Caco-2 (cell line): ENCODE measurements around the gene PPFIA4. TPM values are rescaled to one million over a fixed set of nuclear protein-coding genes. Genes with fewer than 3 reads are reported as not detected.

ENCODE experiments used
- BruUV-seq: library from RNA; stranded (reverse); fragments of 400-500 nt; replicated peaks from 2 replicates; lab custom pipeline; 2021; lab: Mats Ljungman, UMichigan
- CTCF ChIA-PET: fragments of 300-600 bp; sonication (Branson Sonifier 250); formaldehyde crosslinking; loops from one replicate; lab custom pipeline; 2022; ENCODE audit warnings: antibody characterized with exemption; lab: Charles Lee
- POLR2A ChIA-PET: fragments of 300-600 bp; sonication (Branson Sonifier 250); formaldehyde crosslinking; loops from one replicate; lab custom pipeline; 2022; ENCODE audit warnings: antibody characterized with exemption; lab: Charles Lee
- DNase-seq, 2 experiments: peaks; one replicate each; pipeline versions ENCODE4 v3.0.0 to v3.0.0-alpha.2; 2020 to 2022
- H3K27me3 ChIP-seq: replicated peaks from 2 replicates; pipeline ENCODE4 v1.6.0; 2011; ENCODE audit warnings: low read length; ENCODE audit not compliant: control insufficient read depth, insufficient read depth
- H3K36me3 ChIP-seq: 2 replicates; pipeline ENCODE4 v1.5.1; 2011; ENCODE audit warnings: low read length; ENCODE audit not compliant: control insufficient read depth, insufficient read depth
- H3K4me1 ChIP-seq: fragments of 250-450 bp; sonication (Bioruptor Pico); 2 replicates; pipeline ENCODE4 v1.5.1; 2020; ENCODE audit warnings: mild to moderate bottlenecking
- H3K4me3 ChIP-seq: 2 replicates; pipeline ENCODE4 v1.5.1; 2011; ENCODE audit warnings: low read depth, mild to moderate bottlenecking, control low read depth, low read length
- H3K9me3 ChIP-seq: fragments of 250-450 bp; sonication (Bioruptor Pico); 2 replicates; pipeline ENCODE4 v1.5.1; 2020; ENCODE audit warnings: mild to moderate bottlenecking, moderate library complexity
- H3K27ac Mint-ChIP-seq: one replicate; pipeline ENCODE4 v1.8.0; 2022; ENCODE audit warnings: mixed read lengths; ENCODE audit not compliant: unreplicated experiment
- H3K27me3 Mint-ChIP-seq: one replicate; pipeline ENCODE4 v1.8.0; 2022; ENCODE audit warnings: mixed read lengths; ENCODE audit not compliant: insufficient read depth, unreplicated experiment
- H3K36me3 Mint-ChIP-seq: one replicate; pipeline ENCODE4 v1.8.0; 2022; ENCODE audit warnings: mild to moderate bottlenecking, mixed read lengths; ENCODE audit not compliant: insufficient read depth, unreplicated experiment
- H3K4me1 Mint-ChIP-seq: one replicate; pipeline ENCODE4 v1.8.0; 2022; ENCODE audit warnings: low read depth, mixed read lengths; ENCODE audit not compliant: unreplicated experiment
- H3K4me3 Mint-ChIP-seq: one replicate; pipeline ENCODE4 v1.8.0; 2022; ENCODE audit warnings: mild to moderate bottlenecking, moderate library complexity, mixed read lengths; ENCODE audit not compliant: unreplicated experiment
- H3K9me3 Mint-ChIP-seq: one replicate; pipeline ENCODE4 v1.8.0; 2022; ENCODE audit warnings: mixed read lengths; ENCODE audit not compliant: unreplicated experiment
- CTCF ChIP-seq, 2 experiments: fragments of 200-600 bp in 1 of 2; IDR thresholded peaks; 1 replicate in 1 of 2; 2 replicates in 1 of 2; pipeline versions ENCODE4 v1.5.1 to v1.8.0; 2011 to 2022; ENCODE audit warnings: antibody characterized with exemption in 1 of 2, control low read depth in 1 of 2, inconsistent platforms in 1 of 2, low read depth in 1 of 2, low read length in 1 of 2, mild to moderate bottlenecking in 1 of 2, moderate library complexity in 1 of 2; ENCODE audit not compliant: insufficient read depth in 1 of 2, severe bottlenecking in 1 of 2, unreplicated experiment in 1 of 2
- intact Hi-C: fragments of 100-400 bp; cut with micrococcal nuclease; formaldehyde crosslinking; loops from one replicate; pipeline ENCODE4 v1.10.0; 2022; ENCODE audit not compliant: unreplicated experiment
- total RNA-seq: library from RNA; stranded (reverse); gene quantifications from 2 replicates; pipeline ENCODE4 v1.2.3, GENCODE V29; 2022

PPFIA4 gene
- total RNA-seq, 1 experiment from 2014 or later = 9.4 TPM

DNA sequence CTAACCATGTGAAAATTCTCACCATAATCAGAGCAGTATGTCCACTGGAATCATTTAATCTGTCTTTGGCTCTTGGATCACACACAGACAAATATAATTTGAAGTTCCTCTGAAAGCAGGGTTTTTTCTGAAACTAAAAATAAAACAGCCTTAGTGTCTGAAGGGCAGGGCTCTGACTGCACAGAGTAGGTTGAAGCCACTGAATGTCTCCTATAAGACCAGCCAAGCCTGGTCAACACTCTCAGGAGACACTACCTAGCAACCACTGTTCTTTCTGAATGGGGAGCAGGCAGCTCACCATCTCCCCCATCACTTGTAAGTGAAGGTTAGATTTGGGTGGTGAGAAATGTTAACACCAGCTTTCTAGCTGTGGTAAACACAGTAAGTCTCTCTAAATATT is 35.2 kb upstream of the PPFIA4 start:
- Histone ChIP-seq H3K4me1 (no peaks in the 10 kb centered on the region; the same call in 1 of the 2 replicates), H3K9me3 (0 out of 2 replicates have a peak, but pooled peaks cover 3% of the 10 kb centered on the region), H3K36me3 (no peaks in the 10 kb centered on the region), H3K4me3 (no peak overlapping the region), H3K27me3 (0 out of 2 replicates have a peak, but pooled peaks cover 1% of the 10 kb centered on the region)
- DNase-seq = no peak
- CTCF ChIA-PET = interaction anchor here (1.4 kb wide), 1 partner anchor 23 kb away, joined by 5 read pairs; no protein-coding TSS in a partner anchor
- TF ChIP-seq CTCF (IDR thresholded peaks at IDR 0.05; ENCODE audit: insufficient read depth in 1 of 2, low read depth in 1 of 2, low read length in 1 of 2, severe bottlenecking in 1 of 2, unreplicated experiment in 1 of 2) = no peak
- no peaks in the 10 kb centered on the region for H3K4me1 Mint-ChIP-seq
- no peak overlapping the region for H3K4me3 Mint-ChIP-seq
- H3K36me3 Mint-ChIP-seq = no peaks in the 10 kb centered on the region
- no peak overlapping the region for H3K27ac Mint-ChIP-seq
- H3K9me3 Mint-ChIP-seq = no peaks in the 10 kb centered on the region
- intact Hi-C loops = no loop called here
- POLR2A ChIA-PET = no interaction called here
- peaks cover 23% of the 10 kb centered on the region for H3K27me3 Mint-ChIP-seq
- BruUV-seq = no TSS peak

GRCh38 chr1:202994756-202995155 is 31.5 kb upstream of the PPFIA4 start:
- TF ChIP-seq CTCF (IDR thresholded peaks at IDR 0.05; ENCODE audit: insufficient read depth in 1 of 2, low read depth in 1 of 2, low read length in 1 of 2, severe bottlenecking in 1 of 2, unreplicated experiment in 1 of 2) = no peak
- intact Hi-C loops = loop anchor here (5.0 kb wide), 1 partner anchor 132 kb away; no protein-coding TSS in a partner anchor
- ChIA-PET POLR2A (no interaction called here), CTCF (interaction anchor here (0.6 kb wide), 1 partner anchor 141 kb away, joined by 3 read pairs; no protein-coding TSS in a partner anchor)
- Histone ChIP-seq H3K27me3 (no peaks in the 10 kb centered on the region), H3K9me3 (0 out of 2 replicates have a peak, but pooled peaks cover 3% of the 10 kb centered on the region), H3K4me3 (no peak overlapping the region), H3K4me1 (peaks cover 8% of the 10 kb centered on the region), H3K36me3 (no peaks in the 10 kb centered on the region)
- DNase-seq = no peak
- Mint-ChIP-seq H3K36me3 (no peaks in the 10 kb centered on the region), H3K4me3 (no peak overlapping the region), H3K27me3 (peaks cover 20% of the 10 kb centered on the region), H3K4me1 (peaks cover 7% of the 10 kb centered on the region), H3K27ac (no peak overlapping the region), H3K9me3 (no peaks in the 10 kb centered on the region)
- BruUV-seq = no TSS peak

- Histone ChIP-seq H3K4me1 (peaks cover 8% of the 10 kb centered on the region), H3K9me3 (no peaks in the 10 kb centered on the region), H3K4me3 (no peak overlapping the region), H3K27me3 (no peaks in the 10 kb centered on the region), H3K36me3 (no peaks in the 10 kb centered on the region)
- Mint-ChIP-seq H3K4me1 (peaks cover 7% of the 10 kb centered on the region), H3K27ac (no peak overlapping the region), H3K4me3 (no peak overlapping the region), H3K9me3 (no peaks in the 10 kb centered on the region), H3K36me3 (no peaks in the 10 kb centered on the region), H3K27me3 (peaks cover 7% of the 10 kb centered on the region)
- peak in 1 of 2 experiments; percentile 67 for DNase-seq
- ChIA-PET CTCF (interaction anchor here (0.5 to 0.6 kb wide), 2 partner anchors 212 to 306 kb away, joined by 3 read pairs; no protein-coding TSS in a partner anchor), POLR2A (no interaction called here)
- peak; percentile 74 to 86 for TF ChIP-seq CTCF (IDR thresholded peaks at IDR 0.05; ENCODE audit: insufficient read depth in 1 of 2, low read depth in 1 of 2, low read length in 1 of 2, severe bottlenecking in 1 of 2, unreplicated experiment in 1 of 2)
- intact Hi-C loops = loop anchor here (1.0 to 5.0 kb wide), 4 partner anchors 30 to 137 kb away; no protein-coding TSS in a partner anchor
- no TSS peak for BruUV-seq
Measured at GRCh38 chr1:202998836-202999750, 27.2 kb upstream of the PPFIA4 start.
